Large intestine (tissue), 3 donors: ENCODE data around the gene LIME1. TPM values are rescaled to one million over a fixed set of nuclear protein-coding genes. Genes with fewer than 3 reads are reported as not detected.

Experiments
- DNase-seq, 2 donors: peaks; one replicate each; pipeline versions ENCODE4 v3.0.0 to v3.0.0-alpha.2; 2013
- H3K27ac ChIP-seq: one replicate; pipeline ENCODE4 v1.5.1; 2013; ENCODE audit warnings: low read length
- H3K27me3 ChIP-seq: 2 replicates; pipeline ENCODE4 v1.6.1; 2013; ENCODE audit warnings: low read length; ENCODE audit not compliant: control insufficient read depth, insufficient read depth
- H3K36me3 ChIP-seq: 2 replicates; pipeline ENCODE4 v1.6.1; 2013; ENCODE audit warnings: low read length; ENCODE audit not compliant: control insufficient read depth, insufficient read depth
- H3K4me1 ChIP-seq: one replicate; pipeline ENCODE4 v1.6.1; 2013; ENCODE audit warnings: low read length; ENCODE audit not compliant: control insufficient read depth, insufficient read depth
- H3K4me3 ChIP-seq: one replicate; pipeline ENCODE4 v1.5.1; 2013; ENCODE audit warnings: low read length
- H3K9me3 ChIP-seq: one replicate; pipeline ENCODE4 v1.6.1; 2013; ENCODE audit warnings: mild to moderate bottlenecking, low read depth, low read length, moderate library complexity; ENCODE audit not compliant: control insufficient read depth
- WGBS: methylation state at CpG from one replicate; pipeline ENCODE4 v1.1.5; 2013; ENCODE audit warnings: low lambda C conversion rate; ENCODE audit not compliant: insufficient coverage; 5-methylcytosine and 5-hydroxymethylcytosine counted together
- polyA plus RNA-seq: library from polyadenylated mRNA; unstranded; fragments of 120-200 nt; gene quantifications from one replicate; pipeline ENCODE4 v1.2.1, GENCODE V29; 2013

Gene LIME1
- polyA plus RNA-seq, 1 donor = 7.5 TPM

- no peak overlapping the region for H3K4me3 ChIP-seq
- H3K4me1 ChIP-seq = peaks cover 11% of the 10 kb centered on the region
- no peaks in the 10 kb centered on the region for H3K27me3 ChIP-seq
- peaks cover 25% of the 10 kb centered on the region for H3K36me3 ChIP-seq
- H3K9me3 ChIP-seq = no peaks in the 10 kb centered on the region
- H3K27ac ChIP-seq = no peak overlapping the region
- no CpG with 5 or more reads among the region's 40 CpGs for WGBS
- no peak for DNase-seq
Measured at GRCh38 chr20:63697868-63698545, 38.5 kb upstream of the LIME1 start.

GRCh38 chr20:63698739-63699465, 37.6 kb upstream of the LIME1 start:
- H3K4me1 ChIP-seq = peaks cover 11% of the 10 kb centered on the region
- no peaks in the 10 kb centered on the region for H3K27me3 ChIP-seq
- H3K27ac ChIP-seq = no peak overlapping the region
- WGBS = no CpG with 5 or more reads among the region's 19 CpGs
- peaks cover 24% of the 10 kb centered on the region for H3K36me3 ChIP-seq
- no peak overlapping the region for H3K4me3 ChIP-seq
- DNase-seq = no peak
- H3K9me3 ChIP-seq = no peaks in the 10 kb centered on the region

DNA sequence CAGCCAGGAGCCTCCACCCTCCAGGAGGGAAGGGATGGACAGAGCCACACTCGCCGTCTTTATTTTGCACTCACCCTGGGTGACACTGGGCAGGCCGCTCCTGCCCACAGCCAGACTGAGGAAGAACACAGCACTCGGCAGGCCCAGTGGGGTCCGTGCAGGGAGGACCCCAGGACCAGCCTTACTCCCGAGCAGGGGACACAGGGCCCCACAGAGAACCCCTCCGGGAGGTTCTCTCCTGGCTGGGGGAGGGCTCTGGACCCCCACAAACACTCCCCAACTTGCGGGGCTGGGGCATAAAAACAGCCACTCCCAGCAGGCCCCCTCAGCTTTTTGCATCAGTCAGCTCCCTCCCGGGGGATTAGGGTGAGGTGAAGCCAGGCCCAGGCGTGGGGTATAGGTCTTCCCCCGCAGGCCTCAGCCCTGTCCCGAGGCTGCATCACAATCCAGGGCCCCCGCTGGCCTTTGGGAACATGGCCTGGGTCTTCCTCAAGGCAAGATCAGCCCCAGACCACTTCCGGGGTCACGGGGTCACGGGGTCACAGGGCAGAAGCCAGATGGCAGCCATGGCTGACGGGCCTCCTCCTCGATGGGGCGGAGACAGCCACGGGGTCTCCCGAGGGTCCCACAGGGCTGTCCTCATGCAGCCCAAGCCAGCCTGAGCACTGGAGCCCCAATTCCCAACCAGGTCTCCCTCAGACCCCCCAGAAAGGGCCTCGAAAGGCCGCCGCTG, 36.8 kb upstream of the LIME1 start:
- no peak overlapping the region for H3K4me3 ChIP-seq
- DNase-seq = no peak
- WGBS = no CpG with 5 or more reads among the region's 24 CpGs
- peaks cover 22% of the 10 kb centered on the region for H3K36me3 ChIP-seq
- H3K27ac ChIP-seq = no peak overlapping the region
- H3K27me3 ChIP-seq = no peaks in the 10 kb centered on the region
- peaks cover 11% of the 10 kb centered on the region for H3K4me1 ChIP-seq
- H3K9me3 ChIP-seq = no peaks in the 10 kb centered on the region

DNA sequence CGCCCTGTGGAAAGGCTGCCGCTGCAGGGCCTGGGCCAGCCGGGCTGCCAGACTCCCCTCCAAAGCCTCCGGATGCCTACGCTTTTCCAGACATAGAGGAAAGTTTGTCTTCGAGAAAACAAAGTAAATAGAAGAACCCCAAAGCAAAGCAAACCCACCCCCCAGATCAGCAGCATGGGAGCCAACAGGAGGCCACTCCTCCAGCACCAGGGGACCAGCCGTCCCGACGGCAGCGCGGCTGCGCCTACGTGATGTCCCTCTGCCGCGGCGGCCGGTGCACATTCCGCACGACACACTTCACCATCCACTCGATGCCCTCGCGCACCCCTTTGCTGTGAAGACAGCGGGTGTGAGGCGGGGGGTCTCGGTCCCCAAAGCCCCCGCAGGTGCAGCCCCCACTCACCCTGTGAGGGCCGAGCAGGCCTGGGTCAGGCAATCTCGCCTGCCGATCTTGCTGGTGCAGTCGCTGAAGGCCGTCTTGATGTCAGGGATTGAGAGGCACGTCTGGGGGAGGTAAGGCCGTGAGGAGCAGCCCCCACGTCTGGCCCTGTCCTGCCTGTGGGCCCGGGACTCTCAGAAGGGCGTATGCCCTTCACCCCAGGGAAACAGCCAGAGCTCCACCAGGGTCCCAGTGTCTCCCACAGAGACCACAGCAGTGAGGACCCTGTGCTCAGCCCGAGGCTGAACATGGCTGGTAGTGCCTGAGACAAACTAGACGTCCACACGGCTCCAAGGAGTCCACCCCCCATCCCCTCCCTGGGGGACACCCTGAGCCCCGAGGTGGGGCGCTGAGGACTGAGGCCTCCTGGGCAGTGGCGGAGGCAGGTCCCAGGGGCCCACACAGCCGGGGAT, 36.0 kb upstream of the LIME1 start:
- Histone ChIP-seq H3K9me3 (no peaks in the 10 kb centered on the region), H3K36me3 (peaks cover 23% of the 10 kb centered on the region), H3K4me3 (no peak overlapping the region), H3K27ac (no peak overlapping the region), H3K27me3 (no peaks in the 10 kb centered on the region), H3K4me1 (peaks cover 11% of the 10 kb centered on the region)
- DNase-seq = no peak
- no CpG with 5 or more reads among the region's 43 CpGs for WGBS

GRCh38 chr20:63701051-63701328, 35.5 kb upstream of the LIME1 start:
- Histone ChIP-seq H3K27me3 (no peaks in the 10 kb centered on the region), H3K27ac (no peak overlapping the region)
- WGBS = no CpG with 5 or more reads among the region's 5 CpGs

GRCh38 chr20:63701329-63702035, 35.0 kb upstream of the LIME1 start:
- no CpG with 5 or more reads among the region's 14 CpGs for WGBS
- H3K27me3 ChIP-seq = no peaks in the 10 kb centered on the region
- peaks cover 30% of the 10 kb centered on the region for H3K36me3 ChIP-seq
- H3K4me3 ChIP-seq = no peak overlapping the region
- H3K27ac ChIP-seq = no peak overlapping the region
- peaks cover 11% of the 10 kb centered on the region for H3K4me1 ChIP-seq
- H3K9me3 ChIP-seq = no peaks in the 10 kb centered on the region
- DNase-seq = no peak

More at GRCh38 chr20:63701051-63701328, 35.5 kb upstream of the LIME1 start:
- no peak for DNase-seq
- Histone ChIP-seq H3K4me3 (no peak overlapping the region), H3K9me3 (no peaks in the 10 kb centered on the region), H3K36me3 (peaks cover 26% of the 10 kb centered on the region), H3K4me1 (peaks cover 9% of the 10 kb centered on the region)

DNA sequence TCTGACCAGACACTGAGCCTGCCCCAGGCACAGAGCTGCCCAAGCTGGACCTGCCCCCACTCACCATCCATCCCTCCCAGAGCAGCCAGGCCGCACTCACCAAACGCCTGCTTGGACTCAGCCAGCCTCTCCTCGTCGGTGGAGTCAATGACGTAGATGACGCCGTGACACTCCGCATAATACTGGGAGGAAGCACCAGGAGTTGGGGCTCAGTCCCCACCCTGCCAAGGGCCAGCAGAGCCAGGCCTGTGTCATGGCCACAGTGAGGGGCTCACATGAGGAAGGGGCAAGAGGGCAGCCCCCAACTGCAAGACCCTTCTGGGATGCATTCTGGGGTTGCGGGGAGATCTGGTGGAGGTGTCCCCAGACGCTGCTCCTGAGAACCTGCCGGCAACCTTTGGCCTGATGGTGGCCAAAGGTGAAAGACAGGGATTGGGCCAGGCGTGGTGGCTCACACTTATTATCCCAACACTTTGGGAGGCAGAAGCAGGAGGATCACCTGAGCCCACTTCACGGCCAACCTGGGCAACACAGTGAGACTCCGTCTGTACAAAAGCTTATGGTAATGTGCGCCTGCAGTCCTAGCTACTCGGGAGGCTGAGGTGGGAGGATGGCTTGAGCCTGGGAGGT, 34.3 kb upstream of the LIME1 start:
- no peak overlapping the region for H3K4me3 ChIP-seq
- no peaks in the 10 kb centered on the region for H3K9me3 ChIP-seq
- H3K4me1 ChIP-seq = peaks cover 11% of the 10 kb centered on the region
- no CpG with 5 or more reads among the region's 16 CpGs for WGBS
- DNase-seq = no peak
- H3K27ac ChIP-seq = no peak overlapping the region
- H3K27me3 ChIP-seq = no peaks in the 10 kb centered on the region
- peaks cover 32% of the 10 kb centered on the region for H3K36me3 ChIP-seq

DNA sequence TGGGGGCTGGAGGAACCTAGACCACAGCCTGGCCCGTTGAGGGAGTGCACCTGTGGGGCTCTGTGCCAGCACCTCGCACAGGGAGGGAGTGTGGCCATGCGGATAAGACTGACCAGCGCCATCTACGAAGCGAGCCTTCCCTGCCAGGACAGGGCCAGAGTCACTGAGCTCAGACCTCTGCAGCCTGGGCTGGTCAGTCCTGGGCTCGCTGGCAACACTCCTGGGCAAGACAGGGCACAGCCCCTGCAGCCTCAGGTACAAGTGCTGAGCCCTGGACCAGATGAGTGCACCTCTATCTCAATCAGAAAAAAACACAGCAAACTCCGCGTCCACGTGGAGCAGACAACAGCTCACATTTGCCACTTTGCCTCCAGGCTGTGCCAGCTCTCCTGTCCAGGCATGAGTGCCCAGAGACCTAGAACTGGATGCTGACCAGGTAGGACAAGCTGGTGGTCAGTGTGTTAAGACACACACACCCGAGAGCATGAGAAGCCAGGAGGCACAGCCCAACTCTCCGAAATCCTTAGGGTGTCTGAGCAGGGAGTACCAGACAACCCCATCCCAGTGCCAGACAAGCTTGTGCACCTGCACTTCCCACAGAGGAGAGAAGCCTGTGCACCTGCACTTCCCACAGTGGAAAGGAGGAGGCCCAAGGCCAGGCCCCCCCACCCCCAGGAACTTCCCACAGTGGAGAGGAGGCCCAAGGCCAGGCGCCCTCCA, 33.6 kb upstream of the LIME1 start:
- no peaks in the 10 kb centered on the region for H3K27me3 ChIP-seq
- no CpG with 5 or more reads among the region's 13 CpGs for WGBS
- H3K9me3 ChIP-seq = no peaks in the 10 kb centered on the region
- peaks cover 32% of the 10 kb centered on the region for H3K36me3 ChIP-seq
- H3K27ac ChIP-seq = no peak overlapping the region
- H3K4me1 ChIP-seq = peaks cover 11% of the 10 kb centered on the region
- H3K4me3 ChIP-seq = no peak overlapping the region
- DNase-seq = no peak

DNA sequence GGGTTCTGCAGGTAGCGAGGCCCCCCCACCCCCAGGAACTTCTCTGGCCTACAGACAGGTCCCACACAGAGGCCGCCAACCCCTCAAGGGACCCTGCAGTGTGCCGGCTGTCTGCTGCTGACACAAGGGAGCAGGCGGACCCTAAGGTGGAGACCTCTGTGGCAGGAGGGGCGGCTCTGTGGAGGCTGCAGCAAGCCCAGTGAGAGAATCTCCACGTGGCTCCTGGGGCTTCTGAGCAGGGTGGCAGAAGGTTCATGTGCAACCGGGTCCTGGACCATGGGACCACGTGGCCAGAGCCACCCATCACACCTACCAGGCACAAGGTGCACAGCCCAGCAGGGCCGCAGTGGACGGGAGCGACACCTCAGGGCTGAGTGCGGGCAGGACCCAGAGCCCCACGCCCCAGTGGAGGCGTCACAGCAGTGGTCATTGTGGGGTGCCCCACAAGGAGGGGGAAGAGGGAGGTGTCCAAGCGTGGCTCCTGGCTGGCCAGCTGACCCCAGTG, 32.9 kb upstream of the LIME1 start:
- Histone ChIP-seq H3K4me1 (peaks cover 11% of the 10 kb centered on the region), H3K27me3 (no peaks in the 10 kb centered on the region), H3K4me3 (no peak overlapping the region), H3K9me3 (no peaks in the 10 kb centered on the region), H3K27ac (no peak overlapping the region), H3K36me3 (peaks cover 32% of the 10 kb centered on the region)
- DNase-seq = no peak
- WGBS = no CpG with 5 or more reads among the region's 15 CpGs
